ENCODE measurements around the gene ZC3HAV1. TPM values are rescaled to one million over a fixed set of nuclear protein-coding genes. Genes with fewer than 3 reads are reported as not detected.

ZC3HAV1 gene
- total and polyA plus RNA-seq, 2 of the 13 experiments (the other 11 are each of a cell fraction or from before 2014, with no cell fraction given): 12.7 to 23.7 TPM

DNA sequence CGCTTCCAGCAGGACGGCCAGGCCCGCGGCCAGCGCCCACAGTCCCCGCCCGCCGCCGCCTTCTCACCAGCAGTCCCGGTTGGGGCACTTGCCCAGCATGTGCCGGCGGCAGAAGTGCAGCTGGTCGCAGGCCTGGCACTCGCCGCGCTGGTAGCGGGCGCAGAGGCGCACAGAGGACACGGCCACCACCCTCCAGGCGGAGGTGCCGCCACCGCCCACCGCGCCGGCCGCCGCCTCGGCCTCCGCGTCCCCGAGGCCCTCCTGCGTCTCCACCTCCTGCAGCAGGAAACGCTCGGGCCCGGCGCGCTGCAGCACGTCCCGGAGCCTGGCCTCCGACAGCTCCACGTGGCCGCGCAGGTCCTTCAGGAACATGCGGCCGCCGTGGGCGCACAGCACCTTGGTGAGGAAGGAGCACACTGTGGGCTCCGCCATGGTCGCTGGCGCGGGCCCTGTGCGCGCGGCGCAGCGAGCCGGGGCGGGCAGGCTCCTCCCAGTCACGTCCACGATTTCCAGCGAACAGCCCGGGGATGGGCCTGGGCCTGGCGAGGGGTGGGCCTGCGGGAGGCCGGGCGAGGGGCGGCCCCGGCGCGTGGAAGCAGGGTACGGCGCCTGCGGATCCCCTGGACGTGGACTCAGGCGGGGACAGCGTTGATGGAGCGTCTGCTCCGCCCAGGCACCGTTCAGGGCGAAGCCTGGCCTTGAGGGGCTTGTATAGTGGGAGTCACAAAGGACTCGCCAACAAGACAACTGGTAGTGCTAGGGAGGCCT lies 73.8 kb downstream of the ZC3HAV1 start, which contains the start of gene ZC3HAV1L (continued):
- TF ChIP-seq MLLT10 (CRISPR knock-in tag; IDR thresholded peaks at IDR 0.05) (no peak), ELF3 (CRISPR knock-in tag; IDR thresholded peaks at IDR 0.05) (0 out of 2 replicates have a peak, but pooled peaks have one; percentile 30), STAT5B (CRISPR knock-in tag; IDR thresholded peaks at IDR 0.05) (0 out of 2 replicates have a peak, but pooled peaks have one; percentile 5), ZNF207 (IDR thresholded peaks at IDR 0.05; ENCODE audit: borderline replicate concordance) (no peak), ZNF616 (CRISPR knock-in tag; IDR thresholded peaks at IDR 0.05; ENCODE audit: low read depth) (0 out of 2 replicates have a peak, but pooled peaks have one; percentile 61), IKZF1 (IDR thresholded peaks at IDR 0.05) (no peak), ISX (CRISPR knock-in tag; conservative IDR thresholded peaks at IDR 0.05) (no peak), ZNF547 (CRISPR knock-in tag; IDR thresholded peaks at IDR 0.05) (no peak), ZNF510 (CRISPR knock-in tag; IDR thresholded peaks at IDR 0.05; ENCODE audit: low read depth) (no peak), KLF11 (CRISPR knock-in tag; IDR thresholded peaks at IDR 0.05) (no peak), HIVEP1 (CRISPR knock-in tag; IDR thresholded peaks at IDR 0.05) (no peak), PRMT3 (CRISPR knock-in tag; IDR thresholded peaks at IDR 0.05; ENCODE audit: borderline replicate concordance, low read depth) (no peak), ZNF652 (CRISPR knock-in tag; IDR thresholded peaks at IDR 0.05; ENCODE audit: borderline replicate concordance, low read depth) (no peak), NKX3-1 (CRISPR knock-in tag; IDR thresholded peaks at IDR 0.05) (no peak)
- TF ChIP-seq, protein P1, sequence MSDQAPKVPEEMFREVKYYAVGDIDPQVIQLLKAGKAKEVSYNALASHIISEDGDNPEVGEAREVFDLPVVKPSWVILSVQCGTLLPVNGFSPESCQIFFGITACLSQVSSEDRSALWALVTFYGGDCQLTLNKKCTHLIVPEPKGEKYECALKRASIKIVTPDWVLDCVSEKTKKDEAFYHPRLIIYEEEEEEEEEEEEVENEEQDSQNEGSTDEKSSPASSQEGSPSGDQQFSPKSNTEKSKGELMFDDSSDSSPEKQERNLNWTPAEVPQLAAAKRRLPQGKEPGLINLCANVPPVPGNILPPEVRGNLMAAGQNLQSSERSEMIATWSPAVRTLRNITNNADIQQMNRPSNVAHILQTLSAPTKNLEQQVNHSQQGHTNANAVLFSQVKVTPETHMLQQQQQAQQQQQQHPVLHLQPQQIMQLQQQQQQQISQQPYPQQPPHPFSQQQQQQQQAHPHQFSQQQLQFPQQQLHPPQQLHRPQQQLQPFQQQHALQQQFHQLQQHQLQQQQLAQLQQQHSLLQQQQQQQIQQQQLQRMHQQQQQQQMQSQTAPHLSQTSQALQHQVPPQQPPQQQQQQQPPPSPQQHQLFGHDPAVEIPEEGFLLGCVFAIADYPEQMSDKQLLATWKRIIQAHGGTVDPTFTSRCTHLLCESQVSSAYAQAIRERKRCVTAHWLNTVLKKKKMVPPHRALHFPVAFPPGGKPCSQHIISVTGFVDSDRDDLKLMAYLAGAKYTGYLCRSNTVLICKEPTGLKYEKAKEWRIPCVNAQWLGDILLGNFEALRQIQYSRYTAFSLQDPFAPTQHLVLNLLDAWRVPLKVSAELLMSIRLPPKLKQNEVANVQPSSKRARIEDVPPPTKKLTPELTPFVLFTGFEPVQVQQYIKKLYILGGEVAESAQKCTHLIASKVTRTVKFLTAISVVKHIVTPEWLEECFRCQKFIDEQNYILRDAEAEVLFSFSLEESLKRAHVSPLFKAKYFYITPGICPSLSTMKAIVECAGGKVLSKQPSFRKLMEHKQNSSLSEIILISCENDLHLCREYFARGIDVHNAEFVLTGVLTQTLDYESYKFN (CRISPR knock-in tag; conservative IDR thresholded peaks at IDR 0.05): no peak; the same call in 1 of the 2 replicates
- TF ChIP-seq, protein P2, sequence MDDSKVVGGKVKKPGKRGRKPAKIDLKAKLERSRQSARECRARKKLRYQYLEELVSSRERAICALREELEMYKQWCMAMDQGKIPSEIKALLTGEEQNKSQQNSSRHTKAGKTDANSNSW (CRISPR knock-in tag; IDR thresholded peaks at IDR 0.05; ENCODE audit: borderline replicate concordance): no peak
- TF ChIP-seq, protein P3, sequence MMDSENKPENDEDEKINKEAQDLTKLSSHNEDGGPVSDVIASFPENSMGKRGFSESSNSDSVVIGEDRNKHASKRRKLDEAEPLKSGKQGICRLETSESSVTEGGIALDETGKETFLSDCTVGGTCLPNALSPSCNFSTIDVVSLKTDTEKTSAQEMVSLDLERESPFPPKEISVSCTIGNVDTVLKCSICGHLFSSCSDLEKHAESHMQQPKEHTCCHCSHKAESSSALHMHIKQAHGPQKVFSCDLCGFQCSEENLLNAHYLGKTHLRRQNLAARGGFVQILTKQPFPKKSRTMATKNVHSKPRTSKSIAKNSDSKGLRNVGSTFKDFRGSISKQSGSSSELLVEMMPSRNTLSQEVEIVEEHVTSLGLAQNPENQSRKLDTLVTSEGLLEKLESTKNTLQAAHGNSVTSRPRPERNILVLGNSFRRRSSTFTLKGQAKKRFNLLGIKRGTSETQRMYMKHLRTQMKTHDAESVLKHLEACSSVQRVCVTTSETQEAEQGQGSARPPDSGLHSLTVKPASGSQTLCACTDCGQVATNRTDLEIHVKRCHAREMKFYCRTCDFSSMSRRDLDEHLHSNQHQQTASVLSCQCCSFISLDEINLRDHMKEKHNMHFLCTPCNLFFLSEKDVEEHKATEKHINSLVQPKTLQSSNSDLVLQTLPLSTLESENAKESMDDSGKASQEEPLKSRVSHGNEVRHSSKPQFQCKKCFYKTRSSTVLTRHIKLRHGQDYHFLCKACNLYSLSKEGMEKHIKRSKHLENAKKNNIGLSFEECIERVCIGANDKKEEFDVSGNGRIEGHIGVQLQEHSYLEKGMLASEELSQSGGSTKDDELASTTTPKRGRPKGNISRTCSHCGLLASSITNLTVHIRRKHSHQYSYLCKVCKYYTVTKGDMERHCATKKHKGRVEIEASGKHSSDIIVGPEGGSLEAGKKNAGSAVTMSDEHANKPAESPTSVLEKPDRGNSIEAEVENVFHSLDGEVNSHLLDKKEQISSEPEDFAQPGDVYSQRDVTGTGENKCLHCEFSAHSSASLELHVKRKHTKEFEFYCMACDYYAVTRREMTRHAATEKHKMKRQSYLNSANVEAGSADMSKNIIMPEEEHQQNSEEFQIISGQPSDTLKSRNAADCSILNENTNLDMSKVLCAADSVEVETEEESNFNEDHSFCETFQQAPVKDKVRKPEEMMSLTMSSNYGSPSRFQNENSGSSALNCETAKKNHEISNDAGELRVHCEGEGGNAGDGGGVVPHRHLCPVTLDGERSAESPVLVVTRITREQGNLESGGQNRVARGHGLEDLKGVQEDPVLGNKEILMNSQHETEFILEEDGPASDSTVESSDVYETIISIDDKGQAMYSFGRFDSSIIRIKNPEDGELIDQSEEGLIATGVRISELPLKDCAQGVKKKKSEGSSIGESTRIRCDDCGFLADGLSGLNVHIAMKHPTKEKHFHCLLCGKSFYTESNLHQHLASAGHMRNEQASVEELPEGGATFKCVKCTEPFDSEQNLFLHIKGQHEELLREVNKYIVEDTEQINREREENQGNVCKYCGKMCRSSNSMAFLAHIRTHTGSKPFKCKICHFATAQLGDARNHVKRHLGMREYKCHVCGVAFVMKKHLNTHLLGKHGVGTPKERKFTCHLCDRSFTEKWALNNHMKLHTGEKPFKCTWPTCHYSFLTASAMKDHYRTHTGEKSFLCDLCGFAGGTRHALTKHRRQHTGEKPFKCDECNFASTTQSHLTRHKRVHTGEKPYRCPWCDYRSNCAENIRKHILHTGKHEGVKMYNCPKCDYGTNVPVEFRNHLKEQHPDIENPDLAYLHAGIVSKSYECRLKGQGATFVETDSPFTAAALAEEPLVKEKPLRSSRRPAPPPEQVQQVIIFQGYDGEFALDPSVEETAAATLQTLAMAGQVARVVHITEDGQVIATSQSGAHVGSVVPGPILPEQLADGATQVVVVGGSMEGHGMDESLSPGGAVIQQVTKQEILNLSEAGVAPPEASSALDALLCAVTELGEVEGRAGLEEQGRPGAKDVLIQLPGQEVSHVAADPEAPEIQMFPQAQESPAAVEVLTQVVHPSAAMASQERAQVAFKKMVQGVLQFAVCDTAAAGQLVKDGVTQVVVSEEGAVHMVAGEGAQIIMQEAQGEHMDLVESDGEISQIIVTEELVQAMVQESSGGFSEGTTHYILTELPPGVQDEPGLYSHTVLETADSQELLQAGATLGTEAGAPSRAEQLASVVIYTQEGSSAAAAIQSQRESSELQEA (CRISPR knock-in tag; IDR thresholded peaks at IDR 0.05; ENCODE audit: not compliant biosample characterization): no peak
- TF ChIP-seq, protein P4, sequence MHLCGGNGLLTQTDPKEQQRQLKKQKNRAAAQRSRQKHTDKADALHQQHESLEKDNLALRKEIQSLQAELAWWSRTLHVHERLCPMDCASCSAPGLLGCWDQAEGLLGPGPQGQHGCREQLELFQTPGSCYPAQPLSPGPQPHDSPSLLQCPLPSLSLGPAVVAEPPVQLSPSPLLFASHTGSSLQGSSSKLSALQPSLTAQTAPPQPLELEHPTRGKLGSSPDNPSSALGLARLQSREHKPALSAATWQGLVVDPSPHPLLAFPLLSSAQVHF (CRISPR knock-in tag; IDR thresholded peaks at IDR 0.05): no peak
